Measurements from ENCODE around the gene CLASP2. TPM values are rescaled to one million over a fixed set of nuclear protein-coding genes. Genes with fewer than 3 reads are reported as not detected.
"Not testable (repeated sequence)": the region's sequence is repeated elsewhere in the genome, so short reads cannot be mapped to it uniquely, and the experiment has no call there.

The CLASP2 gene
- polyA plus RNA-seq, 4 donors, result 45.0 to 58.5 (median 54.7) TPM

DNA sequence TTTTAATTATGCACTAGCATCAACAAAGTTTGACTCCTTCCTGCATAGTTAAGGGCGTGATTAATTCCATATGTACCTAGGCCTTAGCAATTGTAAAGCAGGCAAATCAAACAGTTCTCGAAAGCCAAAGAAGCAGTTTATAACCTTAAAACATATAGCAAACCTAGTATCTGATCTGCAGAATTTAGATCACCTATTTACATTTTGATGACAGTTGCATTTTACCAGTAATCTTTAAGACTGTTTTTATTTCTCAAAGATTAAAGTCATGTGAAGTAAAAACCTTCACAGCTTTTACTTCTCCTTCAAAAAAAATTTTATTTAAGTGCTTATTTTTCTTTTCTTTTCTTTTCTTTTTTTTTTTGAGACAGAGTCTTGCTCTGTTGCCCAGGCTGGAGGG is 257.0 kb downstream of the CLASP2 start:
- no peak for DNase-seq (ENCODE audit: low read depth in 4 of 4, low spot score in 3 of 4)

GRCh38 chr3:33459577-33459976 is 258.5 kb downstream of the CLASP2 start:
- not testable (repeated sequence) for DNase-seq (ENCODE audit: low read depth in 4 of 4, low spot score in 3 of 4)

DNA sequence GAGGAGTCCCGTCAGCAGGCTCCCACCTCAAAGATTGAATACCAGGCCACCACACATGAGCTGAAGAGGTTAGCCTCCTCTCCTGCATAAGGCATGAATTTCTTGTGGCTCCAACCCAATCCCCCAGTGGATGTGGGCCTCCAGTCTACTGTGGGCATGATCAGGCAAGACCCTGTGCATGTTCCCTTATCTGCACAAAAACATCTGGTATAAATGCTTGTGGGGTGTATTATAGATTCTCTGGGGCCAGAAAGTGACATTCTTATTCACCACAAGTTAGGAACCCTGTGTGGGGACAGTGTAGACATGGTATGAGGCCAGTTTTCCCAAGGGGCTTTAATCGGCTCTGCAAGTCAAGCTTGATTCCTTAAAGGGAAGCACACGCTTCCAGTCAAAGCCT is 259.6 kb downstream of the CLASP2 start:
- DNase-seq (ENCODE audit: low read depth in 4 of 4, low spot score in 3 of 4), result no peak

DNA sequence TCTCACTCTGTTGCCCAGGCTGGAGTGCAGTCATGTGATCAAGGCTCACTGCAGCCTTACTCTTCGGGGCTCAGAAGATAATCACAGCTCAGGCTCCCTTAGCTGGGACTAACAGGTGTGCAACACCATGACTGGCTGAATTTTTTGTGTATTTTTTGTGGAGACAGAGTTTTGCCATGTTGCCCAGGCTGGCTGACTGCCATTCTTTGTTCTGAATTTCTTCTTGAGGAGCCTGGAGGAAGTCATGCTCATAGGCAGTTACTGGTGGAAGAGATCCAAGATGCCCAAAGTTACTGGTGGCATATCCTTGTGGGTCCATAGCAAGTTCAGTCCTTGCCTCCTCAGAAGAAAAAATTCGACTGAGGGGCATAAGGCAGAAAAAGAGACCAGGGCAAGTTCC is 261.3 kb downstream of the CLASP2 start:
- no peak for DNase-seq (ENCODE audit: low read depth in 4 of 4, low spot score in 3 of 4)

DNA sequence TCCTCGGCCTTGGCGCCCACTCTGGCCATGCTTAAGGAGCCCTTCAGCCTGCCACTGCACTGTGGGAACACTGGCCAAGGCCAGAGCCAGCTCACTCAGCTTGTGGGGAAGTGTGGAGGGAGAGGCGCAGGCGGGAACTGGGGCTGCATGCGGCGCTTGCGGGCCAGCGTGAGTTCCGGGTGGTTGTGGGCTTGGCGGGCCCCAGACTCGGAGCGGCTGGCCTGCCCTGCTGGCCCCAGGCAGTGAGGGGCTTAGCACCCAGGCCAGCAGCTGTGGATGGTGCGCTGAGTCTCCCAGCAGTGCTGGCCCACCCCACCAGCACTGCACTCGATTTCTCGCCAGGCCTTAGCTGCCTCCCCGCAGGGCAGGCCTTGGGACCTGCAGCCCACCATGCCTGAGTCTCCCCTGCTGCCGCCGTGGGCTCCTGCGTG is 264.7 kb downstream of the CLASP2 start:
- no peak for DNase-seq (ENCODE audit: low read depth in 4 of 4, low spot score in 3 of 4)

GRCh38 chr3:33451994-33452393 is 266.1 kb downstream of the CLASP2 start:
- not testable (repeated sequence) for DNase-seq (ENCODE audit: low read depth in 4 of 4, low spot score in 3 of 4)

DNA sequence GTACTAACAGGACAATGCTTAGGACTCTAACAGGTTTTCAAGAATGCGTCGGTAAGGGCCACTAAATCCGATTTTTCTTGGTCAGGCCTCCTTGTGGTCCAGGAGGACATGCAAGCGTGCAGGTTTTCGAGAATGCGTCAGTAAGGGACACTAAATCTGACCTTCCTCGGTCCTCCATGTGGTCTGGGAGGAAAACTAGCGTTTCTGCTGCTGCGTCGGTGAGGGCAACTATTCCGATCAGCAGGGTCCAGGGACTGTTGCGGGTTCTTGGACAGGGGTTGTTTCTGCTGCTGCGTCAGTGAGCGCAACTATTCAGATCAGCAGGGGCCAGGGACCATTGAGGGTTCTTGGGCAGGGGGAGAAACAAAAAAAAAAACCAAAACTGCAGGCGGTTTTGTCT is 270.1 kb downstream of the CLASP2 start:
- DNase-seq (ENCODE audit: low read depth in 4 of 4, low spot score in 3 of 4), result no peak

DNA sequence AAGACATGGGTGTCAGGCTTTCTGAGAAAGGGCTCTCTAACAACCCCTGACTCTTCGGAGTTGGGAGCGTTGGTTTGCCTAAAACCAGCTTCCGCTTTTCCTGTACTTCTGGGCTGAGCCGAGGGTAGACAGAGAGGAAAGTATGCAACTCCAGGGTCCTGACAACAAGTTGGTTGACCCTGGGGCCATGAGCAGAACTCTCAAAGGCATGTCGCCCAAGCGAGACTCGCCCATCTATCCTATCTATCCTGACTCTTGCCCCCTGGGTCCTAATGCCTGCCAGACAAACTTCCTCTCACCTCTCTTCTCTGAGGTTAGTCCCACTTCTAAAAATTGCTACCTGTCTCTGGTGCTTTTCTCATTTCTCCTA is 270.8 kb downstream of the CLASP2 start:
- DNase-seq (ENCODE audit: low read depth in 4 of 4, low spot score in 3 of 4), result not testable (repeated sequence)

Other genes with a start within 250 kb of the CLASP2 start
- 100 to 1,000 TPM; 155 to 171 (median 162) TPM for gene PDCD6IP, start 80.4 kb upstream of the CLASP2 start, polyA plus RNA-seq (ENCODE audit: insufficient read length in 4 of 4)

Measured in left renal pelvis (tissue), 4 donors.